Keratinocyte (primary cell): ENCODE measurements around the gene ANO8. TPM values are rescaled to one million over a fixed set of nuclear protein-coding genes. Genes with fewer than 3 reads are reported as not detected.
"Not testable (repeated sequence)": the region's sequence is repeated elsewhere in the genome, so short reads cannot be mapped to it uniquely, and the experiment has no call there.

Experiments
- DNase-seq: peaks from one replicate; pipeline ENCODE4 v3.0.0-alpha.2; 2011; ENCODE audit warnings: low read depth, missing footprints, low spot score
- FAIRE-seq: peaks from 2 replicates; lab custom pipeline; 2011; peaks lifted over from hg19 to GRCh38; lab: Jason Lieb, UNC
- H2AFZ ChIP-seq: 2 replicates; pipeline ENCODE4 v1.6.0; 2012; ENCODE audit warnings: low read length, control low read depth, inconsistent platforms; ENCODE audit not compliant: control insufficient read depth
- H3K27ac ChIP-seq: 2 replicates; pipeline ENCODE4 v1.5.1; 2011; ENCODE audit warnings: low read length; ENCODE audit not compliant: control insufficient read depth, insufficient read depth
- H3K27me3 ChIP-seq: 3 replicates; pipeline ENCODE4 v1.6.0; 2011; ENCODE audit warnings: low read length; ENCODE audit not compliant: control insufficient read depth, insufficient read depth; ENCODE audit errors: extremely low read depth
- H3K36me3 ChIP-seq, 2 experiments: 2 replicates in 1 of 2; 3 replicates in 1 of 2; pipeline ENCODE4 v1.5.1; 2011; ENCODE audit warnings: low read length in 2 of 2, mild to moderate bottlenecking in 1 of 2; ENCODE audit not compliant: control insufficient read depth in 2 of 2, insufficient read depth in 2 of 2; ENCODE audit errors: extremely low read depth in 1 of 2
- H3K4me1 ChIP-seq: 3 replicates; pipeline ENCODE4 v1.5.1; 2011; ENCODE audit warnings: low read length; ENCODE audit not compliant: control insufficient read depth, insufficient read depth; ENCODE audit errors: extremely low read depth
- H3K4me2 ChIP-seq: 3 replicates; pipeline ENCODE4 v1.6.0; 2011; ENCODE audit warnings: low read depth, low read length; ENCODE audit not compliant: control insufficient read depth, insufficient read depth; ENCODE audit errors: extremely low read depth
- H3K4me3 ChIP-seq, 3 experiments: fragments of 200-600 bp in 1 of 3; sonication (generic) in 1 of 3; 2 replicates in 2 of 3; 3 replicates in 1 of 3; pipeline ENCODE4 v1.5.1; 2011 to 2016; ENCODE audit warnings: low read length in 3 of 3, mild to moderate bottlenecking in 3 of 3, control low read depth in 2 of 3, inconsistent platforms in 1 of 3, low read depth in 1 of 3, mixed read lengths in 1 of 3, mixed run types in 1 of 3, moderate library complexity in 1 of 3; ENCODE audit not compliant: control insufficient read depth in 2 of 3, insufficient read depth in 2 of 3; ENCODE audit errors: extremely low read depth in 1 of 3
- H3K79me2 ChIP-seq: 2 replicates; pipeline ENCODE4 v1.6.0; 2012; ENCODE audit warnings: low read length; ENCODE audit not compliant: control insufficient read depth, insufficient read depth
- H3K9ac ChIP-seq: 3 replicates; pipeline ENCODE4 v1.6.0; 2011; ENCODE audit warnings: low read length; ENCODE audit not compliant: control insufficient read depth, insufficient read depth; ENCODE audit errors: extremely low read depth
- H3K9me1 ChIP-seq: 3 replicates; pipeline ENCODE4 v1.6.0; 2011; ENCODE audit warnings: low read length; ENCODE audit not compliant: control insufficient read depth, insufficient read depth; ENCODE audit errors: extremely low read depth
- H3K9me3 ChIP-seq: 2 replicates; pipeline ENCODE4 v1.5.1; 2012; ENCODE audit warnings: low read depth, low read length; ENCODE audit not compliant: control insufficient read depth
- H4K20me1 ChIP-seq: 3 replicates; pipeline ENCODE4 v1.6.0; 2011; ENCODE audit warnings: low read length; ENCODE audit not compliant: control insufficient read depth, insufficient read depth; ENCODE audit errors: extremely low read depth
- CTCF ChIP-seq, 3 experiments: IDR thresholded peaks in 1 of 3; conservative IDR thresholded peaks in 1 of 3; optimal IDR thresholded peaks in 1 of 3; 2 replicates in 2 of 3; 3 replicates in 1 of 3; pipeline versions ENCODE3 to v1.5.1; 2011; ENCODE audit warnings: low read length in 3 of 3, mild to moderate bottlenecking in 3 of 3, moderate library complexity in 2 of 3, control low read depth in 1 of 3, inconsistent platforms in 1 of 3; ENCODE audit not compliant: insufficient read depth in 2 of 3; ENCODE audit errors: extremely low read depth in 1 of 3
- EZH2 ChIP-seq: IDR thresholded peaks from one replicate; pipeline ENCODE4 v1.6.1; 2012; ENCODE audit warnings: inconsistent platforms, mild to moderate bottlenecking, low read length, moderate library complexity
- dilution Hi-C: fragments of 300-500 bp; cut with MboI; formaldehyde crosslinking; loops from one replicate; pipeline ENCODE4 v1.7.0; 2020; ENCODE audit warnings: low sequenced_read_pairs; ENCODE audit not compliant: extremely low pct_ligation_motif_present
- polyA plus RNA-seq, 5 experiments: library from polyadenylated mRNA; depleted of rRNA in 3 of 5; stranded (reverse) in 3 of 5; stranded (forward) in 1 of 5; unstranded in 1 of 5; fragments of >200 nt; gene quantifications; 1 replicate in 1 of 5; 2 replicates in 3 of 5; 3 replicates in 1 of 5; pipeline versions ENCODE4 v1.2.1 to v1.2.3, GENCODE V29; 2011 to 2012; ENCODE audit warnings: missing spikeins in 2 of 5, low read depth in 1 of 5, low replicate concordance in 1 of 5

Gene ANO8
- polyA plus RNA-seq, 1 donor (not counting 4 experiments of a cell fraction or from before 2014, with no cell fraction given): 1.6 TPM

GRCh38 chr19:17296976-17297375 is 37.7 kb downstream of the ANO8 start:
- dilution Hi-C loops: no loop called here
- Histone ChIP-seq H2AFZ (no peak overlapping the region), H4K20me1 (peaks cover 3% of the 10 kb centered on the region), H3K4me3 (no peak overlapping the region), H3K9me3 (no peaks in the 10 kb centered on the region), H3K4me2 (peak overlapping the region; percentile 10), H3K36me3 (peaks cover 0 to 10% of the 10 kb centered on the region in 2 experiments), H3K4me1 (peaks cover 11% of the 10 kb centered on the region), H3K79me2 (peaks cover 11% of the 10 kb centered on the region), H3K9ac (no peak overlapping the region), H3K9me1 (no peaks in the 10 kb centered on the region), H3K27me3 (no peaks in the 10 kb centered on the region), H3K27ac (no peak overlapping the region)
- no peak for DNase-seq
- no peak for TF ChIP-seq CTCF (optimal IDR thresholded peaks at IDR 0.05 in 1 of 3, IDR thresholded peaks at IDR 0.05 in 1 of 3, conservative IDR thresholded peaks at IDR 0.05 in 1 of 3; ENCODE audit: extremely low read depth in 1 of 3, insufficient read depth in 2 of 3, low read length in 3 of 3)
- no peak for TF ChIP-seq EZH2
- FAIRE-seq: peak; percentile 52

- no peak overlapping the region for H3K4me2 ChIP-seq
- no peak overlapping the region for H3K27ac ChIP-seq
- H4K20me1 ChIP-seq: peaks cover 3% of the 10 kb centered on the region
- H3K4me1 ChIP-seq: peaks cover 11% of the 10 kb centered on the region
- no peak overlapping the region for H3K4me3 ChIP-seq
- no peak overlapping the region for H3K9ac ChIP-seq
- H3K27me3 ChIP-seq: no peaks in the 10 kb centered on the region
- H3K9me1 ChIP-seq: no peaks in the 10 kb centered on the region
- DNase-seq (no peak), FAIRE-seq (no peak)
- dilution Hi-C loops: no loop called here
- TF ChIP-seq CTCF (optimal IDR thresholded peaks at IDR 0.05 in 1 of 3, IDR thresholded peaks at IDR 0.05 in 1 of 3, conservative IDR thresholded peaks at IDR 0.05 in 1 of 3; ENCODE audit: extremely low read depth in 1 of 3, insufficient read depth in 2 of 3, low read length in 3 of 3): peak in 1 of 3 experiments; percentile 56
- TF ChIP-seq EZH2: no peak
- H2AFZ ChIP-seq: no peak overlapping the region
- no peaks in the 10 kb centered on the region for H3K9me3 ChIP-seq
- H3K79me2 ChIP-seq: peaks cover 9% of the 10 kb centered on the region
- H3K36me3 ChIP-seq: peaks cover 0 to 12% of the 10 kb centered on the region in 2 experiments
Measured at GRCh38 chr19:17296273-17296672, 38.4 kb downstream of the ANO8 start.

- H2AFZ ChIP-seq, FAIRE-seq, H3K9me1 ChIP-seq, H3K9me3 ChIP-seq, H3K27me3 ChIP-seq, H4K20me1 ChIP-seq, H3K79me2 ChIP-seq, H3K4me2 ChIP-seq, dilution Hi-C loops, H3K27ac ChIP-seq, H3K9ac ChIP-seq, H3K4me3 ChIP-seq, DNase-seq: not testable (repeated sequence)
- H3K36me3 ChIP-seq: peaks cover 0 to 13% of the 10 kb centered on the region in 2 experiments
- peaks cover 11% of the 10 kb centered on the region for H3K4me1 ChIP-seq
Measured at GRCh38 chr19:17295551-17295950, 39.1 kb downstream of the ANO8 start.
